GM21360 (cell line): Measurements from ENCODE around the gene GPR3.

ENCODE experiments used
- ATAC-seq: cut with Tn5 transposase; IDR thresholded peaks from one replicate; pipeline ENCODE4 v1.9.1; 2021; ENCODE audit warnings: mild to moderate bottlenecking, moderate library complexity; ENCODE audit not compliant: unreplicated experiment

GPR3 gene

DNA sequence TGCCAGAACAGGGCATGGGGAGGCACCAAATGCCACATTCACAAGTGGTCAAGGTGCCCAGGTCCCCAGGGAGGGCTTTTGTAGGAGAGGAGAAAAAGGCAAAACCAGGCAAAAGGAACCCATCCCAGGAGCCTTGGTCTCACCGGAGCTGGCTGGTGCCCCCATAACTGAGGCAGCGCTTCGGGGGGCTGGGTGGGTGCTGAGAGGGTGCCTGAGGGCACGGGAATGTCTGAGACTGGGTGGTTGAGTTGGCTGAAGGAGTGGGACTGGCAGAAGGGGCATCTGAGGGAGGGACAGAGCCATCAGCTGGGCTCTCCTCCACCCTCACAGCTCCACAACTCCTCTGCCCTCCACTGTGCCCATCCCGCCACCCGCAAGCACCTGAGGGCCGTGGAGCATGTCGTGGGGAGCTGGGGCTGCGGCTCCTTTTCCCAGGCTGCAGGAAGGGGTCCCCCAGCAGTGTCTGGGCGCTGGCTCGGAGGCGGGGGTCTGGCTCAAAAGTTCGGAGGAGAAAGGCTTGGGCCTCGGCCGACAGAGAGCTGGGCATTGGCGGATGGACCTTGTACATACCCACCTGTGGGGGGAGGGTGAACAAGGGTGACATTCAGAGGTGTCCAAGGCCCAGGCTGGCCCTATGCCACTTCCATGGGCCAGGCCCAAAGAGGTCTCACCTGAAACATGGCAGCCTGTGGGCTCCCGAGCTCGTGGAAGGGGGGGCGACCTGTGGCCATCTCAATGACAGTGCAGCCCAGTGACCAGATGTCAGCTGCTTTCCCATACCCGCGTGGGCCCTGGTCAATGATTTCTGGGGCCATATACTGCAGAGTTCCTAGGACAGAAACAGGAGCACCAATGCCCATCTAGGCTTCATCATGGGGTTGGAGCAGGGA, 34.1 kb upstream of the GPR3 start:
- ATAC-seq, result no peak

DNA sequence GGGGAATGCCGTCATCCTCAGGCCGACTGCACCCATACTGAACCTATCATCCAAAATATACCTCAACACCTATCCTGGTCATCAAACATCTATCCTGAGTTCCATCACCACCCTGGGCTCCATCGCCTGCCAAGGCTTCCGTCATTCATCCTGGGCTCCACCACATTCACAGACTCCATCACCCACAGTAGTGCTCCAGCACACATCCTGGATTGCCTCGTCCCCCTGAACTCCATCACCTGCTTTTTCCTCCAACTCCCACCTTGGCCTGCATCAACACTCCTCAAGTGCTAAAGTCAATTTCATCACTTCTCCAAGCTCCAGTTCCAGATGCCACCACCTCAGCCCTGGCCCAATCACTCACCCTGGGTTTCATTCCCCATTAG, 33.5 kb upstream of the GPR3 start:
- ATAC-seq, result no peak

DNA sequence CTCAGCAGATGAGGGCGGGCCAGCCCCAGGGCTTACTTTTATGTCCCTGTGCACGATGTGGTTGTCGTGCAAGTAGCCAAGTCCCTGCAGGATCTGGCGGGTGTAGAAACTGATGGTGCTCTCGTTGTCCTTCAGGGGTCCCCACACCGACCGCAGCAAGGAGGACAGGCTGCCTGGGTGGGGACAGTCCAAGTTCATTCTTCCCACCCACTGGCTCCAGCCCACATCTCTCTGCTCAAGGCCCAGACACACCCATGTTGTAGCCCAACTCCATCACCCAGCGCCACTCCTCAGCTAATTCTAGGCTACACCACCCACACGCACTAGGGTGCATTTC, 32.6 kb upstream of the GPR3 start:
- no peak for ATAC-seq

DNA sequence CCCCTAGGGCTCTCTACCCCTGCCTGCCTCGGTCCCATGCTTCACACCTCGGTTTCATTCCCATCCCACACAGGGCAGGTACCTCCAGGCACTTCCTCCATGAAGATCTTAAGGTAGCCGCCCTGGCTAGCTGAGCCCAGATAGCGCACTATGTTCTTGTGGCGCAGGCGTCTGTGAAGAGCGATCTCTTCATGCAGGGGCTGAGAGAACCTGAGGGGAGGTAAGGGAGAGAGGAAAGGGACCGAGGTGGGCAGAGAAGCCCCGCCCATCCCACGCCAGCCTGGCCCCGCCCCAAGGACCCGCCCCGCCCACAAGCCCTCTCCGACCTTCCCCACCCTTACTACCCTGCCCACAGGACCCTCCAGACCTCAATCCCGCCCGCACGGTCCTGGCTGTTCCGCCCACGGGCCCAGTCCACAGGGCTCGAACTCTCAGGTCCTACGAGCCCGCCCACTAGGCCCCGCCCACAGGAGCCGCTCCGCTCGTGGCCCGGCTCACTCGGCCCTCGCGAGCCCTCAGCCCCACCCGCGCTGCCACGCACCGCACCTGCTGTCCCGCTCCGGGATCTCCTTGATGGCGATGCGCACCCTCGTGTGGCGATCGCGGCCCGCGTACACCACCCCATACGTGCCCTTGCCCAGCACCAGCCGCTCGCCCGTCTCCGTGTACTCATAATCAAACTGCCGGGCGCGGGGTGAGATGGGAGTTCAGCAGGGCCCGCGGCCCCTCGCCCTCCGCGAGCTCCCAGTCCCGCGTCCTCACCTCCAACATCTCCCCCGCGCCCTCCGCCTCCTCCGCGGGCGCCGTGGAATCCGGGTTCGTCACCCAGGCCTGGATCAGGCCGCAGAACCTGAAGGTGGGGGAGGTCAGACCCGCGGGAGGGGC, 32.0 kb upstream of the GPR3 start:
- no peak for ATAC-seq

DNA sequence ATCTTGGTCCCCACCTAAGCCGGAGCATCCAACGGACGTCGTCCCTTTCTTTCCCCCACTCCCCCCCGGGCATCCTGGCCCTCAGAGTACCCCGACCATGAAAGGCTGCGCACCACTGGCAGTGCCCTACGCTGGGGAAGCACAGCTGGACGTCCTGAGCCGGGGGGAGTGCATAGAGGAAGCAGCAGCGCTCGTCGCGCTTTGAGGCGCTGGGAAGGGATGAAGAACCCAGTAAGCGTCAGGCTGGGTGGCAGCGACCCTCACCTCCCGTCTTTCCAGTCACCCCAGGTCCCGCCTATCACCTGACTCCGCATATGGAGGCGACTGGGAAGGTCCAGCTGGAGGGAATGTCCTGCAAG, 31.4 kb upstream of the GPR3 start:
- no peak for ATAC-seq

DNA sequence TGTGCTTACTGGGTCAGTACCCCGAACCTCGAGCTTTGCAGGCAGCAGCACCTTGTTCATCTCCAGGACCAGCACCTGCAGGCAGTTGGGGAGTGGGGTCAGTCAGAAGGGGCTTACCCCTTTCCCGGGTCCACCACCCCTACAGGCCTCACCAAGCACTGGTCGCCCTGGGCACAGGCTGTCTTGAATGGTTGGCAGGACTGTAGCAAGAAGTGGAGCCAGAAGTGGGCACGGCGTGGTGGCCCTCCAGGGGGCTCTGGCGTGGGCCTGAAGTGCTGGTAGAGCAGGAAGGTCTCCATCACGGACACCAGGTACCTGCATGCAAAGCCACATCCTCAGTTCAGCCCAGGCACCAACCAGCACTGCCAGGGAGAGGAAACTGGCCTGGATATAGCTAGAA, 30.9 kb upstream of the GPR3 start:
- no peak for ATAC-seq

DNA sequence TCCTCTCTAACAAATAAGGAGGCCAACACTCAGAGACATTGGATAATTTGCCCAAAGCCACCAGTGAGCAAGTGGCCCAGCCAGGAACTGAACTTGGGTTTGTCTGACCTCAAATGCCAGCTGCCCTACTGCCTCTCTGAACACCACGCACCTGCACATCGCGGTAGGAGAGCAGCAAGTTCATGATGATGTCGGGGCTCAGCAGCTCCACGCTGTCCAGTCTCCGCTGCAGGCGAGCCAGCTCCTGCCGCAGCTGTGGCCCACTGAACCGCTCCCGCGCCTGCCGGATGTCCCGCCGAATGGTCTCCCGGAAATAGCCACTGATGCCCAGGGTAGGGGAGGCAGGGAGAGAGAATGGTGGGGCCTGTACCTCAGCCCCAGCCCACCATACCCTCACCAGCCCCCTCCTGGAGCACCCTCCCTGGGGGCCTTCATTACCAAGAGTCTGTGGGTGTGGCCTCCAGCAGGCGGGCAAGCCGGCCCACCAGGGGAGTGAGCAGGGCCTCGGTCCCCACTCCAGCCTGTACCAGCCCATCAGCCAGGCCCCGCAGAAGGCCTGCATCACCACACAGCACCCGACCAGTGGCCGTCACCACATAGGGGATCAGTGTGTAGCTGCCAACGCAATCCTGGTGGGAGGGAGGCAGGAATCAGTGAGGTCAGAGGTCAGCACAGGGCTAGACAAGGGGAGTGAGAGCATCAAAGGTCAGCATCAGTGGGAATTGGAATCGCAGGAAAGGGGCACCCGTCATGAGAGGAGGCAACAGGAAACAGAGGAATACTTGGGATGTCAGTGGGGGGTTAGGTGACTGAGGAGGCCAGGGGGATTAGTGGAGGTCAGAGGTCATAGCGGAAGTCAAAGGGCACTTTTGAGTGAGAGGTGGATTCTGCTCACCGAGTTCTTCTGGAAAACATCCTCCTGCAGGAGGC, 28.4 kb upstream of the GPR3 start:
- no peak for ATAC-seq

DNA sequence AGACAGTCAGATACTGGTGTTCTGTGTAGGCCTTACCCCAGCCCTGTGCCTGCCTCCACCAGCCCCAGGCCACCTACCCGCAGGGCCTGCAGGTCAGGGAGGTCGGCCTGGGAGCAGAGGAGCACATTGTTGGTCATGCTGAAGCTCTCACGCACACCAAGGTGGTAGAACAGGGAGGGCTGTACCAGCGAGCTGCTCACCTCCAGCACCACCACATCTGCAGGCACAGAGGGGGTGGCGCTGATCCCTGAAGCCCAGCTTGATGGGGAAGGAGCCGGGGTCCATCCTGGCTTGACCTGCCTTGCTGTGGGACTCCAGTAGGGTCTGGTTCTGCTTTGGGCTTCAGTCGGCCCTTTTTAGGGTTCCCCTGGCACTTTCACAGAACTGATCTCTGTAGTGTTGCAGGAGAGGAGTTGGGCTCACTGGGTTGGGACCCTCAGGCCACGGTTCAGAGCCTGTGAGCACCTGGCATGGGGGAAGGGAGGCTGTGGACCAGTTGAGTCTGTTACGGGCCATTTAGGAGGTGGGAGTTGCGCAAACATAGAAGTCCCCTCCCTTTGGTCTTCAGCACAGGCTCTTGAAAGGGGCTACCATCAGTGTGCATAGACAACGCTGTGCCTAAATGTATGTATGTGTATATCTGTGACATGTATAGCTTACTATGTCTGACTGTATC, 27.6 kb upstream of the GPR3 start:
- no peak for ATAC-seq

DNA sequence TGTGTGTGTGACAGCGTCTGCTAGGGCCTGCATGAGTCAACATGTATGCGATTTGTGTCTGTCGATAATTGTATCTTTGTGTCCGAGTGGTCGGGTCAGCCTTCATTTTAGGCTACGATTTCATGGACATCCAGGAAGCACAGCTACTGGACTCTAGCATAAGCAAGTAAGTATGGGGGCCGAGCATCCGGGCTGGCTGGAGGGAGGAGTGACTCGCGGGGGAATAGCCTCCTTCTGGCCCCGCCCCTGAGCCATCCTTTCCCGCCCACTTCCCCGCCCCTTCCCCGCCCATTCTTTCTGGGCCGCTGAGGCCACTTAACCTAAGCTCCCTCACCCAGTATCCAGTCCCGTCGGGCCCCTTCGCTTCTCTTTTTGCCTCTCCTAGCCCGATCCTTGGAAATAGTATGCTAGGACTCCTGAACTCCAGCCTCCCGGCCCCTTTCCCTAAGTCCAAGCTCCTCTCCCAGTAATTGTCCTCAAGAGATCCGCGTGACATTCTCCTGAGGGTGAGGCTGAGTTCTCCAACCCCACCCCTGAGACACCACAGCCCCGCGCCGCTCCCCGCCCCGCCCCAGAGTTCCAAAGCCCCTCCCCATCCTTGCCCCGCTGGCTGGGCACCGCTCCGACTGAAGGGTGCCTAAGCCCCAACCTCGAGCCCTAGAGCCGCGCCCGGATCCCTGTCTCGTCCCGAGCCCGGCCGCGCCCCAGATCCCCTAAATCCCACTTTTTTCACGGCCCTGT, 26.9 kb upstream of the GPR3 start:
- ATAC-seq, result peak; percentile 30

DNA sequence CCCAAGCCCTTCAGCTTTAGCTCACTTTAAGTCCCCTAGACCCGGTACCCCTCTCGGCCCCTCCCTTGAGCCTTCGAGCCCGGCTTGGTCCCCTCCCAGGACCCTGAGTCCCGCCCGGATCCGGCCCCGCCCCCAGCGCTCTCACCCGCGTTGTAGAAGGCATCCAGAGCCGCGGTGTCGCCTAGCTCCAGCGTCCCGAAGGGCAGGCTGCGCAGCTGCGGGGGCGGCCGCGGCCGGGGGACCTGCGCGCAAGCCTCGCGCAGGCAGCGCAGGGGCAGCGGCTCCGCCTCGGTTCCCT, 26.4 kb upstream of the GPR3 start:
- peak; percentile 37 for ATAC-seq

DNA sequence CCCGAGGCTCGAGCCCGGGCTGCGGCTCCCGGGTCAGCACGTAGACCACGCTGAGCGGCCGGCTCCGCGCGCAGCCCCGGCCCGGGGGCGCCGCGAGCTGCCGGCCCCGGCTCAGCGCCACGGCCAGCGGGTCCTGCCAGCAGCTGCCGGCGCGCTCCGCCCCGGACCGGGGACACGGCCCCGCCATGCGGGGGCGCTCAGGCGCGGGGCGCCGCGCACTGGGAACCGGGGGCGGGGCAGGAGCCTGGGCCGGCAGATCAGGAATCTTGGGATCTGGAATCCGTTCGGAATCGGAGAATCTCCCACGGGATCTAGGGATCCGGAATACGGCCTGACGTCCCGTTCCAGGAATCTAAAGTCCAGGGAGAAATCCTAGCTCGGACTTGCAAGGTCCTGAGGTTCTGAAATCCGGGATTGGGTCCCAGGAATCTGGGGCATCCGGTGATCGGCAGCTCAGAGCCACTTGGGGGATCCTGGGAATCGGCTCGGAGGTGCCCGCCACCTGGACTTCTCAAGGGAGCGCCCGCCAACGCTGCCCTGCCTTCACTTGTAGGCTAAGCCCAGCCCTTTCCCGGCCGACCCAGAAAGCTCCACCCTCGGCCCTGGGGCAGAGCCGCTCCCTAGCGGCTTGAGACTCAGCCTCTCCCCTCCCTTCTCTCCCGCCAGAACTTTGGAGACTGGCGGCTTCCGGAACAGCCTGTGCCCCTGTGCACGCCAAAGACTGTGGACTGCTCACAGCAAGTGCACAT, 25.8 kb upstream of the GPR3 start, which contains the start of gene MAP3K6:
Gene MAP3K6 (minus strand): TSS at position 551 of the 749 bp plus-strand sequence. CDS start 364 bp downstream, at position 187.
- peak; percentile 42 for ATAC-seq

DNA sequence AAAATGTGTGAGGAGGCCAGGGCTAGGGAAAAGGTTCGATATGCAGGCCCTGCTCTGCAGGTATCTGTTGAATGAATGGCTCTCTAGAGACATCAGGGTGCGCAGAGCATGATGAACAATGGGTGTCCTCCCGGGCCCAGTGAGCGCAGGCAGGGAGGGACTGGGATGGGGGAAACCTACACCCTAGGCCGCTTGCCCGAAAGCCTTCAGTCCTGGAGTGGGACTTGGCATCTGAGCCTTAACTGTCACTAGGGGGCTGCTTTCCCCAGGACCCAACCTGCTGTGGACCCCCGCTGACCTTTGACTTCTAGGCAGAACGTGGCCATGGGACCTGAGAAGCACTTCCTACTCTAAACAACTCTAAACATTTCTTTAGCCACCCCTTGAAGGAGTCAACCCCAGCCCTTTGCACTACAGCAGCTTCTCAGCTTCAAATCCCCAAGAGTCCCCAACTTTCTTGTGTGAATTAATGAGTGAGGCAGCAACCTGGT, 25.2 kb upstream of the GPR3 start:
- ATAC-seq, result no peak

DNA sequence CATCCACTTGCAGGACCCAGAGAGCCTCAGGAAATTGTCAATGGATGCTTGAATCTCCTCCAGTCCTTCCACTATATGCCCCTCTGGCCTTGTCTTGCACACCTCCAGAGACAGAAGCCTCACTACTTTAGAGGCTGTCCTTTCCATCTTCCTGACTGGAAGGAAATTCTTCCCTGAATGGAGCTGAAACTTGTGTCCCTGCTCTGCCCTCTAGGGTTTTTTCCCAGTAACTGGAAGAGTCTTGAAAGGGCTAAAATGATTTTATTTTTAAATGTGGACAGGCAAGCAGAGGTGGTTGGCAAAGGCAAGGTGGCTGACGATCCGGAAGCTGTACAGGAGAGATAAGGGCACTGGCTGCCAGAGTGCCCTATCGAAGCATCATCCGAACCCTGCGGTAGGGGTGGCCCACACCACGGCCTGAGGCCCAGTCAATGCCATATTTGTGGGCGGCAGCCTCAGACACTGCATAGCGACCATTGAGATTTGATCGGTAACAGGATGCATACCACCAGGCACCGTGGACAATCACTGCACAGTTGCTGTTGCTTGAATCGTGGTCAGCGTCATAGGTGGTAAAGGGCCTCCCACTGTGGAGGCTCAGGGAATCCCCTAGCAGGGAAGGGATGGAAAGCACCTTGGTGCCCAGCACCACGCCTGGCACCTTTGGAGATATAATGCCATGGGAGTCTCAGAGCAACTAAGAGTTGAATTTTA, 23.4 kb upstream of the GPR3 start:
- ATAC-seq, result no peak

DNA sequence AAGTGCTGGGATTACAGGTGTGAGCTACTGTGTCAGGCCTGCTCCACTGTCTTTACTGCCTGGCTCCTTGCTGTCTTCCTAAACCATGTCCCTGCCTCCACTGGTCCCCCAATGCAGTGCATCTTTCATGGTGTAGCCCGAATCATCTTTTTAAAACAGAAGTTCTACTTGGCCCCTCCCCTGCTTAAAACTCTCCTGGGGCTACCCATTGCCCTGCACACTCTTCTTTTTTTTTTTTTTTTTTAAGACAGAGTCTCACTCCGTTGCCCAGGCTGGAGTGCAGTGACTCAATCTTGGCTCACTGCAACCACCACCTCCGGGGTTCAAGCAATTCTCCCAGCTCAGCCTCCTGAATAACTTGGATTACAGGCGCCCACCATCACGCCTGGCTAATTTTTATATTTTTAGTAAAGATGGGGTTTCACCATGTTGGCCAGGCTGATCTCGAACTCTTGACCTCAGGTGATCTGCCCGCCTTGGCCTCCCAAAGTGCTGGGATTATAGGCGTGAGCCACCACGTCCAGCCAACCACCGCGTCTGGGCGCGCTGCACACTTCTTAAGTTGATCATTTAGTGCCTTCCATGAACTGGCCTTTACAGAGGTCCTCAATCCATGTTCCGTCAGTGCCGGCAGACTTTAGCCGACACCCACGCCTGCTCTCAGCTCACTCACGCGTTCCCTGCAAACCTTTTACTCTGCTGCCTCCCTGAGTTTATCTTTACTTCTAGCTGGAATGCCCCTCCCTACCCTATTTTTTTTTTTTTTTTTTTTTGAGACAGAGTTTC, 20.2 kb upstream of the GPR3 start:
- ATAC-seq, result no peak

DNA sequence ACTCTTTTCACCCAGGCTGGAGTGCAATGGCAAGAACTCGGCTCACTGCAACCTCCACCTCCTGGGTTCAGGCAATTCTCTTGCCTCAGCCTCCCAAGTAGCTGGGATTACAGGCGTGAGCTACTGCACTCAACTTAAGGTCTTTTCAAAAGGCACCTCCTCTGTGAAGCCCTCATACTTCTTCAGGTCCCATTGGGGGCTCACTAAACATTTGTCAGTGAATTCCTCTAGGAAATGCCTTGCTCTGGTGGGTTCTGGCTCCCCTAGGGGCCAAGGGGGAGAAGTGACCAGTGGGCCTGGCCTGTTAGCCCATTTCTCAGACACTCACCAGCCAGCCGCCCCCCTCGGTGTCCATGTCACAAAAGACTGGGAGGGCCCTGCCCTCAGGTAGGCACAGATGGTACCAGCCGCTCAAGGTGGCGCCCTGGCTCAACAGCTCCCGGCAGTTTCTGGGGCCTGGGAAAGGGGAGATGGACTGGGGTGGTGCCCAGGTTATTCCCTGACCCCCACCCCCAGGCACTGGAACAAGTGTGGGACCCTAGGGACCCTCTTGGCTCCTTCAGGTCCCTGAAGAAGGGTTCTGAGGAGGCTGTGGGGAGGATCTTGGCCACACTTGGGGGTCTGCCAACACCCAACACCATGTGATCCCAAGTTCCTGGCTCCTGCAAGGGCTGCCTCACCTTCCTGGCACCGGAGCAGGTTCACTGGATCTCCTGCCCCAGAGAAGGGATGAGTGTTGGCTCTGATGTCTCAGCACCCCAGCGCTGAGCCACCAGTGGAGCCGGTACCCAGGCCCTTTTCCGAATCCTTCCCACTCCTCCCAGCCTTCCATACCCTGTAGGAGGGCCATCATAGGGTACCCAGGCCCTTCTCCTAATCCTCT, 19.4 kb upstream of the GPR3 start:
- no peak for ATAC-seq

DNA sequence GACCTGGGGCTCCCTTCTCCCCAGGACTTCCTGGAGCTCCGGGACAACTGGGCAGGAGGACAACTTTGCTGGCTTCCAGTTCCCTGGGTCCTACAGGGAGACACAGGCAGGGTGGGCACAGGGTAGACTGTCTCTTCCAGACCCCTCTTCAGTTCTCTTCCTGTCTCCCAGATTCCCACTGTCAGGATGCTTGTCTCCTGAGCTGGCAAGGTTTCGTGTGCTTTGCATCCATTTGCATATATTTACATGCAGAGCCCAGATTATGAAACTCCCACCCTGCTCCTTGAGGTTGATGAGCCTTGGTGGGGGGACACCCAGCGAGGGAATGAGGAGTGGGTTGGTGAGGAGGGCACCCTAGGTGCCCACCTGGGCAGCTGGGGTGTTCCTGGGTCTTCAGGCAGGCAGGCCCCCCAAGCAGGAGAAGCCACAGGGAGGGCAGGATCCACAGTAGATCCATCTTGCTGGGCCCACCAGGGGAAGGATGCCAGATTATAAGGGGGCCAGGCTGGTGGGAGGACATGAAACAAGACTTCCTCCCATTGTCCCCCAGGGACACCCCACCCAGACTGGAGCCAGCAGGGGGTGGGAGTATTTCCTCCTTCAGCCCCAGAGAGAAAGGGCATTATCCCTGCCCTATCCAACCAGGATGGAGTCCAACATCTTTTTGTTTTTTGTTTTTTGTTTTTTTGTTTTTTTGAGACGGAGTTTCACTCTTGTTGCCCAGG, 17.9 kb upstream of the GPR3 start, which contains the start of gene FCN3:
Gene FCN3 (minus strand): TSS at position 463 of the 725 bp plus-strand sequence. CDS start 6 bp downstream, at position 457.
- no peak for ATAC-seq
